ENCODE data around the gene FSTL3.

DNA sequence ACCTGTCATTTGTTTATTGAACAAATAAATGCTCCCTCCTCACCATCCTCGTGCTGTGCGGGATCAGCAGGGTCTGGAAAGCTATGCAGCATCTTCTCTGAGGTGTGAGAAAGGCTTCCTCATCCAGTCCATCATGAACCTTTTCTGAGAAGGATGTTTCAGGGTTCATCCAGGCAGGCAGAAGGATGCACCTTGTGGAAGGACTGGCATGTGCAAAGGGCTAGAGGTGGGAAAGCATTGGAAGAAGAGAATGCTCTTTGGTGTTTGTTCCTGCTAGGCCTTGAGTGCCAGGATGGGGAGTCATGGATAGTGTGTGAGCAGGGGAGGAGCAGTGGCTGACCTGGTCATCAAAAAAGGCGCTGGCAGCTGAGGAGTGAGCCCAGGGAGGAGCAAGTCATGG, 39.2 kb downstream of the FSTL3 start:
- TF ChIP-seq CTCF (IDR thresholded peaks at IDR 0.05) (no peak), EP300 (IDR thresholded peaks at IDR 0.05) (no peak), POLR2A (IDR thresholded peaks at IDR 0.05; ENCODE audit: low read depth) (no peak), POLR2AphosphoS5 (IDR thresholded peaks at IDR 0.05) (no peak)

Data from esophagus muscularis mucosa (tissue), 4 donors.